T1000 (cell line): ENCODE results near the gene TRIM22.
"Not testable (repeated sequence)": the region's sequence is repeated elsewhere in the genome, so short reads cannot be mapped to it uniquely, and the experiment has no call there.

Experiments
- DNase-seq: peaks from one replicate; lab custom pipeline; 2025; ENCODE audit warnings: mixed read lengths; lab: John Stamatoyannopoulos, UW

TRIM22 gene, protein sequence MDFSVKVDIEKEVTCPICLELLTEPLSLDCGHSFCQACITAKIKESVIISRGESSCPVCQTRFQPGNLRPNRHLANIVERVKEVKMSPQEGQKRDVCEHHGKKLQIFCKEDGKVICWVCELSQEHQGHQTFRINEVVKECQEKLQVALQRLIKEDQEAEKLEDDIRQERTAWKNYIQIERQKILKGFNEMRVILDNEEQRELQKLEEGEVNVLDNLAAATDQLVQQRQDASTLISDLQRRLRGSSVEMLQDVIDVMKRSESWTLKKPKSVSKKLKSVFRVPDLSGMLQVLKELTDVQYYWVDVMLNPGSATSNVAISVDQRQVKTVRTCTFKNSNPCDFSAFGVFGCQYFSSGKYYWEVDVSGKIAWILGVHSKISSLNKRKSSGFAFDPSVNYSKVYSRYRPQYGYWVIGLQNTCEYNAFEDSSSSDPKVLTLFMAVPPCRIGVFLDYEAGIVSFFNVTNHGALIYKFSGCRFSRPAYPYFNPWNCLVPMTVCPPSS

GRCh38 chr11:5689551-5689983, at the start of gene TRIM22:
Gene TRIM22 (plus strand): TSS chr11:5689790. CDS start chr11:5696233, 6,443 bp downstream.
- DNase-seq, result no peak

GRCh38 chr11:5639953-5640352, 49.6 kb upstream of the TRIM22 start:
- DNase-seq, result no peak

GRCh38 chr11:5643585-5643984, 46.0 kb upstream of the TRIM22 start:
- no peak for DNase-seq

- DNase-seq, result no peak
Measured at GRCh38 chr11:5646139-5646538, 43.5 kb upstream of the TRIM22 start.

DNA sequence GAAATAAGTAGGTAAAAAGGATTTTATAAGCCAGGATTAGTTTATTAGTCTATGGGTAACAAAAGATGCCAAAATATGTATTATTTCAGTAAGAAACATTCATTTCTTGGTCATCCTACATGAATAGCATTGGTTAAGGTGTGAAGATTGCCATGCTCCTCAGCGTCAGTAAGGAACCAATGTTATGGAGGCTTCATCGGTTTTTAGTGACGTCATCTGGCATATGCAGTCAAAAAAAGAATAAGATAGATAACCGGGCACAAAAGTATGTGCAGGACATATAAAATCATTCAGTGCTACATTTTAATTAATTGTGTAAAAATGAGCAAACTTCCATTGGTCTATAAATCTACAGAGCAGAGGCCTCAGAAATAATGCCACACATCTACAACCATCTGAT, 34.1 kb upstream of the TRIM22 start:
- DNase-seq, result no peak

DNA sequence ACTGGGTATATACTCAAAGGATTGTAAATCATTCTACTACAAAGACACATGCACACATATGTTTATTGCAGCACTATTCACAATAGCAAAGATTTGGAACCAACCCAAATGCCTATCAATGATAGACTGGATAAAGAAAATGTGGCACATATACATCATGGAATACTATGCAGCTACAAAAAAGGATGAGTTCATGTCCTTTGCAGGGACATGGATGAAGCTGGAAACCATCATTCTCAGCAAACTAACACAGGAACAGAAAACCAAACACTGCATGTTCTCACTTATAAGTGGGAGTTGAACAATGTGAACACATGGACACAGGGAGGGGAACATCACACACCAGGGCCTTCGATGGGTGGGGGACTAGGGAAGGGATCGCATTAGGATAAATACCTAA, 32.6 kb upstream of the TRIM22 start:
- DNase-seq, result not testable (repeated sequence)

DNA sequence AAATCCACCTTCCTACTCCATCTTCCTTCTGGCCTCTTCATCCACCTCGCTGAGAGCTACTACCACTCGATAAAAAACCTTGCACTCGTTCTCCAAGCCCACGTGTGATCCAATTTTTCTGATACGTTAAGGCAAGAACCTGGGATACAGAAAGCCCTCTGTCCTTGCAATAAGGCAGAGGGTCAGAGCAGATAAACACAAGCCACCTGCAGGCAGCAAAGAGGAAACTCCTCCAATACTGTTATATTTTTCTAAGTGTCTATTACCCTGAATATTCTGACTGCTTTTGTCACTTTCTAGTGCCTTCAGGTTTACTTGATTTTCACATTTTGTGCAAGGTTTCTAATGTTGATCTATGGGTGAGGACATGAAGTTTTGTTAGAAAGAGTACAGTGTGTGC, 31.3 kb upstream of the TRIM22 start:
- no peak for DNase-seq

GRCh38 chr11:5663511-5663910, 26.1 kb upstream of the TRIM22 start:
- DNase-seq, result no peak

DNA sequence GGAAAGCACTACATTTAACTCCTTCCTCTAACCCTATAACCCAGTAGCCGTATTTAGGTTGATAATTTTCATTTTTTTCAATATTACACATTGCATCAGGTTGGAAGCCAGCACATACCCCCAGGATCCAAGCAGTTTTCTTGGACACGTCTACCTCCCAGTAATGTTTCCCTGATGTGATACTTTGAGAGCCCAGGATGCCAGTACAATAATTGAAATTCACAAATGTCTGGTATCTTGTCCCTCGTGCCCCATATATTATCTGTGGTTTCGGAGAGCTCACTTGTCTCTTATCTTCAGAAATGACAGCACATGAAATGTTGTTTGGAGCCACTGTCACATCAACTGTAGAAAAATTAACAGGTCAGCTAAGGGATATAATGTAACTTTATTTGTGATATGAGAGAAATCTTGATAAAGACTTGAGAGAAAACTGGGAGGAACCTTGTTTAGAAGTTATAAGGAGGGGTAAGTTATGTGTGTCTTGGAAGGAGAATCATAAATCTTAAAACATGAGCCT, 24.5 kb upstream of the TRIM22 start:
- no peak for DNase-seq

DNA sequence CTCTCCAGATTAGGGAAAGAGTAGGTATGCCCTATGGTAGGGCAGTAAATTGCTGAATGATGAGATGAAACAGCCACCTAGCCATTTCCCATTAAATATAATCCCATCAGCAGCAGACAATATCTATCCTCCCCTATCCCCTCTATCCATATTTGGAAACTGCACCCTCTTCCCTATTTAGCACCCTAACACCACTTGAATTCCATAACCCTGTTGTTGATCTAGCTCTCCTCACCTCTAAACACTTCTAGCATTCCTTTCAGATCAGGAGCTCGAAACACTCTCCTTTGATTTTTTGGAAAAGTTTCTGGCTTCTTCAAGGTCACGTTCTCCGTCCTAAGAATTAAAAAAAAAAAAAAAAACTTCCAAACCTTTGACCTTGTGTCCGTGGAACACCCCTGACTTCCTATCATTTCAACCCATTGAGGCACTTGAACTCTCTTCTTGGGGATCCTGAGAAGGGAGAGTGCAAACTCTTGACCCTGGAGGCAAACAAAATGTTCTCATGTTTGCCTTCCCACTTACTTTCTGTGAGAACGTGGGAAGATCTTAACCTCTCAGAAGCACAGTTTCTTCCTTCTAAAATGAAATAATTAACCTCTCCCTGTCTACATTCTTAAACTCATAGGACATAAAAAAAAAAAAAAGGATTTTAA, 23.7 kb upstream of the TRIM22 start:
- DNase-seq, result no peak

- DNase-seq, result no peak
Measured at GRCh38 chr11:5666402-5666793, 23.2 kb upstream of the TRIM22 start.

DNA sequence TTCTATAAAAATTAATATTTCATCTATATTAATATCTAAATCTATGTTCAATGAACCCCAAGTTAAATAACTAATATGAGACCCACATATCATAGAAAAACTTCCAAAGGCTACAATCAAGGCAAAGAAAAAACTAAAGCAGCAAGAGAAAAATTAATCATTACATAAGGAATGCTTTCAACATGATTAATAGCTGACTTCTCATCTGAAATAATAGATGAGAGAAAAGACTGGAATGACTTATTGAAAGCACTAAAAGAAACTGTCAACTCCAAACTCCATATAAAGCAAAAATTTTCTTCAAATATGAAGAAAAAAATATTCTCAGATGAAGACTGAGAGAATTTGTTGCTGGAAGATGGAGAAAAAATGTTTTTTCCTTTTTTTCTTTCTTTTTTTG, 17.8 kb upstream of the TRIM22 start:
- no peak for DNase-seq

- DNase-seq, result no peak
Measured at GRCh38 chr11:5674391-5674790, 15.2 kb upstream of the TRIM22 start.

DNA sequence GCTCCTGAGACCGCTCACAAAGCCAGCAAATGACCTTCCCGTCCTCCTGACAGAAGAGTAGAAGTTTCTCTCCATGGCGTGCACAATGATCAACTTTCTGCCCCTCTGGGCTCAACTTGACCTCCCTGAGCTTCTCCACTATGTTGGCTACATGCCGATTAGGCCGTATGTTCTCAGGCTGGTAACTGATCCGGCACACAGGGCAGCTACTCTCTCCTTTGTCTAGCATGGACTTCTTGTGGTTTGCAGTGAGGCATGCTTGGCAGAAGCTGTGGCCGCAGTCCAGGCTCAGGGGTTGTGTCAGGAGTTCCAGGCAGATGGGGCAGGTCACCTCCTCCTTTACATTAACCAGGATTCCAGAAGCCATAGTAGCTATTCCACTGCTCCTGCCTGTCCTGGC, 9.8 kb upstream of the TRIM22 start:
- no peak for DNase-seq

DNA sequence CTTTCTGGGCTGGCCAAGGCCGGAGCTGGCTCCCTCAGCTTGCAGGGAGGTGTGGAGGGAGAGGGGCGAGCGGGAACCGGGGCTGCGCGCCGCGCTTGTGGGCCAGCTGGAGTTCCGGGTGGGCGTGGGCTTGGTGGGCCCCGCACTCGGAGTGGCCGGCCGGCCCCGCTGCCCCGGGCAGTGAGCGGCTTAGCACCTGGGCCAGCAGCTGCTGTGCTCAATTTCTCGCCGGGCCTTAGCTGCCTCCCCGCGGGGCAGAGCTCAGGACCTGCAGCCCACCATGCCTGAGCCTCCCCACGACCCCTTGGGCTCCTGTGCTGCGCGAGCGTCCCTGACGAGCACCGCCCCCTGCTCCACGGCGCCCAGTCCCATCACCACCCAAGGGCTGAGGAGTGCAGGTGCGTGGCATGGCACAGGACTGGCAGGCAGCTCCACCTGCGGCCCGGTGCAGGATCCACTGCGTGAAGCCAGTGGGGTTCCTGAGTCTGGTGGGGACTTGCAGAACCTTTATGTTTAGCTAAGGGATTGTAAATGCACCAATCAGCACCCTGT, 6.6 kb upstream of the TRIM22 start:
- DNase-seq, result not testable (repeated sequence)

- DNase-seq, result not testable (repeated sequence)
Measured at GRCh38 chr11:5683620-5684019, 6.0 kb upstream of the TRIM22 start.

- DNase-seq, result no peak
Measured at GRCh38 chr11:5684036-5684645, 5.4 kb upstream of the TRIM22 start.

- peak; percentile 76 for DNase-seq
Measured at GRCh38 chr11:5684646-5685362, 4.8 kb upstream of the TRIM22 start, which contains the start of gene TRIM5. Gene TRIM5 (minus strand): TSS chr11:5685074. CDS start chr11:5680177, 4,897 bp downstream.

DNA sequence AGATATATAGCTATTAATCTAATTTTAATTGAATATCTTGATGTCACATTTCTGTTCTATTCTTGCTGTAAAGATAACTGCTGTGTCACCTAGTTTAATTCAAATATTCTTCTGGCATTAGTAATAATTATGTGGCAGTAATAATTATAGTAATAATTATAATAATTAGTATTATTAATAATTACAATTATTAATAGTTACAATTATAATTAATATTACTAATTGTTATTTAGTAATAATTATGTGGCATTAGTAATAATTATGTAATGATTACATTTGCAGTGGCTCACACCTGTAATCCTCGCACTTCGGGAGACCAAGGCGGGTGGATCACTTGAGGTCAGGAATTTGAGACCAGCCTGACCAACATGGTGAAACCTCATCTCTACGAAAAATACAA, 3.2 kb upstream of the TRIM22 start:
- DNase-seq, result no peak

DNA sequence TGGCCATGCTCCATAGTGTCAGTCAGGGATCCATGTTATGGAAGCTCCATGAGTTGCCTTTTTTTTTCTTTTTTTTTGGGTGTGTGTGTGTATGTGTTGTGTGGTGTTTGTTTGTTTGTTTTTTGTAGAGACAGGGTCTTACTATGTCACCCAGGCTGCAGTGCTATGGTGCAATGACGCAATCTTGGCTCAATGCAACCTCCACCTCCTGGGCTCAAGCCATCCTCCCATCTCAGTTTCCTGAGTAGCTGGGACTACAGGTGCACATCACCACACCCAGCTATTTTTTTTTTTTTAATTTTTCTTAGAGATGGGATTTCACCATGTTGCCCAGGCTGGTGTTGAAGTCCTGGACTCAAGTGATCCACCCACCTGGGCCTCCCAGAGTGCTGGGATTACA, 1.1 kb upstream of the TRIM22 start:
- no peak for DNase-seq

GRCh38 chr11:5690216-5690615, 626 bp downstream of the TRIM22 start:
- DNase-seq, result no peak

DNA sequence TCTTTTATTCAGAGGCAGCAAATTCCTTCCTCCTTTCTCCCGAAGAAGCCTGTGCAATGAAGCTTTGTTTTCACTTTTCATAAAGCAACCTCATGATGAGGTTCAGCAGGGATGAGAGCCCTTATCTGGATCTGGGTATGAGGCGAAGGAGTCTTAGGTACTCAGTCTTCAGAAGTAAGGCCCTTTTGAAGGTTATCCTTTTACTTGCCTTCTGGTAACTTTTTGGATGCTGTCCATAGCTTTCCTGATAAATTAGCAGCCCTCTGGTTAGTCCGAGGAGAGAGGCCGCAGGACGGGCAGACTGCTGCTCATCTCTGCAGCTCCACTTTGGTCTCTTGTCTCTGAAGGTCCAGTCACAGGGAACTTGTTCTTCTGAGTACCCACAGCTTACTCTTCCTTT, 1.1 kb downstream of the TRIM22 start:
- no peak for DNase-seq
